Chondrocyte (in vitro differentiated cells): ENCODE results near the gene ARMH4. TPM values are rescaled to one million over a fixed set of nuclear protein-coding genes. Genes with fewer than 3 reads are reported as not detected.

Experiments
- DNase-seq: peaks from one replicate; pipeline ENCODE4 v3.0.0; 2021; ENCODE audit warnings: mixed read lengths, low spot score
- H3K27ac Mint-ChIP-seq: one replicate; pipeline ENCODE4 v1.8.0; 2021; ENCODE audit warnings: mild to moderate bottlenecking, moderate library complexity, mixed read lengths; ENCODE audit not compliant: unreplicated experiment
- H3K27me3 Mint-ChIP-seq: 2 replicates; pipeline ENCODE4 v1.8.0; 2021; ENCODE audit warnings: low read depth, mixed read lengths
- H3K36me3 Mint-ChIP-seq: 2 replicates; pipeline ENCODE4 v1.8.0; 2021; ENCODE audit warnings: low read depth, mixed read lengths
- H3K4me1 Mint-ChIP-seq: 2 replicates; pipeline ENCODE4 v1.8.0; 2021; ENCODE audit warnings: low read depth, mild to moderate bottlenecking, mixed read lengths
- H3K4me3 Mint-ChIP-seq: one replicate; pipeline ENCODE4 v1.8.0; 2021; ENCODE audit warnings: mild to moderate bottlenecking, moderate library complexity, mixed read lengths; ENCODE audit not compliant: unreplicated experiment
- H3K9me3 Mint-ChIP-seq: 2 replicates; pipeline ENCODE4 v1.8.0; 2021; ENCODE audit warnings: low read depth, mixed read lengths
- total RNA-seq: library from RNA; stranded (reverse); gene quantifications from 3 replicates; pipeline ENCODE4 v1.2.1, GENCODE V29; 2021
- TF ChIP-seq, protein P1 (sequence below): fragments of 200-600 bp; sonication (generic); IDR thresholded peaks from 2 replicates; pipeline ENCODE4 v1.5.0; 2021; ENCODE audit warnings: antibody characterized with exemption, mild to moderate bottlenecking, moderate library complexity

ARMH4 gene
- total RNA-seq, 1 donor from 2014 or later, result 23.3 TPM

DNA sequence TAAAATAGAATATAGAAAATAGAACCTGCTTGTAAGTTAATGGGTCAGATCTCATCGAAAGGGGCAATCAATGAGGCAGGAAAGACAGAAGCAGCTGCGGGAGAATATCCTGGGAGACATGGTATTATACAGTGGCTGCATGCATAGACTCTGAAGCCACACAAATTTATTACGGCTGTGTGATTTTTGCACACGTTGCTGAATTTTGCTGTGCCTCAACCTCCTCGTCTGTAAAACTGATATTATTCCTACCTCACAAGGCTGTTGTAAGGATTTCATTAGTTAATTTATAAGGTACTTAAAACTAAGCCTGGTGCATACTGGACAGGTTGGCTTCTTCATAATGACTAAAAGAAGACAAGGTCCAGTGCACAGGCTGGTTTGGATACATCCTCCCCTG is 52.3 kb downstream of the ARMH4 start:
- Mint-ChIP-seq H3K36me3 (peaks cover 3% of the 10 kb centered on the region), H3K9me3 (no peaks in the 10 kb centered on the region), H3K27ac (no peak overlapping the region), H3K4me1 (peaks cover 5% of the 10 kb centered on the region), H3K27me3 (no peaks in the 10 kb centered on the region), H3K4me3 (no peak overlapping the region)
- DNase-seq, result no peak
- TF ChIP-seq, protein P1, sequence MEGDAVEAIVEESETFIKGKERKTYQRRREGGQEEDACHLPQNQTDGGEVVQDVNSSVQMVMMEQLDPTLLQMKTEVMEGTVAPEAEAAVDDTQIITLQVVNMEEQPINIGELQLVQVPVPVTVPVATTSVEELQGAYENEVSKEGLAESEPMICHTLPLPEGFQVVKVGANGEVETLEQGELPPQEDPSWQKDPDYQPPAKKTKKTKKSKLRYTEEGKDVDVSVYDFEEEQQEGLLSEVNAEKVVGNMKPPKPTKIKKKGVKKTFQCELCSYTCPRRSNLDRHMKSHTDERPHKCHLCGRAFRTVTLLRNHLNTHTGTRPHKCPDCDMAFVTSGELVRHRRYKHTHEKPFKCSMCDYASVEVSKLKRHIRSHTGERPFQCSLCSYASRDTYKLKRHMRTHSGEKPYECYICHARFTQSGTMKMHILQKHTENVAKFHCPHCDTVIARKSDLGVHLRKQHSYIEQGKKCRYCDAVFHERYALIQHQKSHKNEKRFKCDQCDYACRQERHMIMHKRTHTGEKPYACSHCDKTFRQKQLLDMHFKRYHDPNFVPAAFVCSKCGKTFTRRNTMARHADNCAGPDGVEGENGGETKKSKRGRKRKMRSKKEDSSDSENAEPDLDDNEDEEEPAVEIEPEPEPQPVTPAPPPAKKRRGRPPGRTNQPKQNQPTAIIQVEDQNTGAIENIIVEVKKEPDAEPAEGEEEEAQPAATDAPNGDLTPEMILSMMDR, result no peak

DNA sequence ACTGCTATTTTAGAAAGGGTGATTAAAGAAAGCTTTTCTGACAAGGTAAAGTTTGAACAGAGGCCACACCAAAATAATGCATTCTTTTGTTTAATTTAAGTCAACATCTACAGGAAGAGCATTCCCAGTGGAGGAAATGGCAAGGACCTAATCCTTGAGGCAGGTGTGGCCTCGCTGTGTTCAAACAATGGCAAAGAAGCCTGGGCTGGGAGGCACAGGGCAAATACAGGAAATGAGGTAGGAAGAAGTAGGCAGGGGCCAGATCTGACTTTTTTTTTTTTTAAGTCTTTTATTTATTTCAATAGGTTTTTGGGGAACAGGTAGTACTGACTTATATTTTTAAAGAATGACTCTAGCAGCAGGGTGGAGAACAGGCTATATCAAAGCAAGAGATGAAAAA is 53.5 kb downstream of the ARMH4 start:
- Mint-ChIP-seq H3K4me1 (peaks cover 2% of the 10 kb centered on the region), H3K4me3 (no peak overlapping the region), H3K36me3 (peaks cover 5% of the 10 kb centered on the region), H3K9me3 (no peaks in the 10 kb centered on the region), H3K27ac (no peak overlapping the region), H3K27me3 (no peaks in the 10 kb centered on the region)
- no peak for DNase-seq
- TF ChIP-seq, protein P1, result no peak

DNA sequence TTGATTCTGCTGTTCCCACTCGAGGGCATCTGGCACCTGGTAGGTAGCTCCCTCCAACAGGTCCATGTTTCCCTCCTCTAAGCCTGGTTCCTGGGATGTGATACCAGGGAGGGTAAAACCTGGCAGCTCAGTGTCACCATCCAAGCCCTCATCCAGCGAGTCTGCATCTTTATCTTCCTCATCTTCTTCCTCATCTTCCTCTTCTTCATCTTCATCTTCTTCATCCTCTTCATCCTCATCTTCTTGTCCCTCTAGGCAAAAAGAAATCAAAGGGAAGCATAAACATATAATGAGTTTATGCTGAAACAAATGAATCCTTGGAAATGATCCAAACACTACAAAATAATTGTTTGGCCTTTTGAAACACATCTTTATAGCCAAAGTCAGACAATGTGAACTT is 55.3 kb downstream of the ARMH4 start:
- DNase-seq, result no peak
- Mint-ChIP-seq H3K4me3 (no peak overlapping the region), H3K27me3 (no peaks in the 10 kb centered on the region), H3K27ac (no peak overlapping the region), H3K9me3 (peaks cover 4% of the 10 kb centered on the region), H3K36me3 (peaks cover 8% of the 10 kb centered on the region), H3K4me1 (peaks cover 2% of the 10 kb centered on the region)
- TF ChIP-seq, protein P1, result no peak

DNA sequence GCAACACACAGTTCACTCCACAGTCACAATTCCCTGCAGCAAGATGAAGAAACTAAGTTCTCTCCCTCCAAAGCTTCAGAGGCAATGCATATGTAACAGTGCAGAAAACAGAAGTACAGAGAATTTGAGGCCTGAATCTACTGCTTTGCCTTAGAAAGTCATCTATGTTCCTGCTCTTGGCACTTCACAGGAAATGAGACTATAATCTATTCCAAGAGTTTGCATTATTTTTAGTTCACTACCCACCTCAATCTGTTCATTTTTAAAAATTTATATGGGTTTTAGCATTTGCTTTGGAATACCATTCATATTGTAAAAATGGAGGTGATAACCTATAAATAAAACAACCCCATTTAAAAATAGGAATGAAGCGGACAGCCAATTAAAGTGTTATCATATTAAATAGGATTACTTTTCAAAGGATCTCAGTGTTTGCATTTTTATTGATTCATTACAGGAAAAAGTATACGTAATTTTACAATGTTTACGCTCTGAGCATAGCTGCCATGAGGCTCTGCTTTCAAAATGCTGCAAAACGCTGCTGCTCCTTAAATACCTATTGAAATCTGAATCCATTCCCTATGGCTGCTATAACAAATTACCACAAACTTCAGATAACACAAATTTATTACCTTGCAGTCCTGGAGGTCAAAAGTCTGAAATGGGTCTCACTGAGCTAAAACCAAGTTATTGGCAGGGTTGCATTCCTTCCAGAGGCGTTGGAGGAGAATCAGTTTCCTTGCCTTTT is 60.0 kb downstream of the ARMH4 start:
- Mint-ChIP-seq H3K4me3 (no peak overlapping the region), H3K9me3 (peaks cover 4% of the 10 kb centered on the region), H3K27me3 (no peaks in the 10 kb centered on the region), H3K4me1 (peaks cover 26% of the 10 kb centered on the region), H3K36me3 (peaks cover 9% of the 10 kb centered on the region), H3K27ac (no peak overlapping the region)
- TF ChIP-seq, protein P1, result no peak
- no peak for DNase-seq

DNA sequence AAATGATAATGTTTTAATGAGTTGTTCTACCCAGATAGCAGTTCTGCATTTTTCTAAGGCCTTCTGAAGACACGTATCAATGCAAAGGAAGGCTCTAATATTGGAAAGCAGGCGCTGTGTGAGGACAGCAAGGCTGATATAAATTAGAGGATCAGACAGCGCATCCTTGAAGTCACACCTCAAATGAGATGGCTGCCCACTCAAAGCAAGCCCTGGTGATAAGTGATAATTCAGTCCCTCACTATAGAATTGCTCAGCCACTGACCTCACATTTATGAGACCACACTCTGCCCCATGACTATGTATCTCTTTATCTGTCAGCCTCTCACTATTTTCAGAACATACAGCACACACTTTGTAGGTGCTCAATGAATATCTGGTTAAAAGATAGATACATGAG is 62.4 kb downstream of the ARMH4 start:
- TF ChIP-seq, protein P1, result no peak
- Mint-ChIP-seq H3K9me3 (peaks cover 4% of the 10 kb centered on the region), H3K4me1 (peaks cover 41% of the 10 kb centered on the region), H3K36me3 (peaks cover 5% of the 10 kb centered on the region), H3K4me3 (no peak overlapping the region), H3K27ac (no peak overlapping the region), H3K27me3 (no peaks in the 10 kb centered on the region)
- no peak for DNase-seq
